A549 (cell line): ENCODE data around the gene THRA. TPM values are rescaled to one million over a fixed set of nuclear protein-coding genes. Genes with fewer than 3 reads are reported as not detected.

ENCODE experiments used
- ATAC-seq, 2 experiments: fragments of 200-7000 bp in 1 of 2; fragments of >200 bp in 1 of 2; cut with Nextera tagmentation in 1 of 2; cut with Tn5 transposase in 1 of 2; 3 replicates each; pipeline versions ENCODE4 v1.8.0 to v1.9.1; 2018 to 2020; ENCODE audit warnings: mild to moderate bottlenecking in 1 of 2, moderate library complexity in 1 of 2
- CTCF ChIA-PET: fragments of 300-600 bp; sonication (Branson Sonifier 250); formaldehyde crosslinking; extraction: SDS; loops from one replicate; lab custom pipeline; 2021; ENCODE audit warnings: antibody characterized with exemption, inconsistent platforms; lab: Yijun Ruan, JAX
- POLR2A ChIA-PET: fragments of 350-600 bp; formaldehyde crosslinking; extraction: SDS; loops from one replicate; lab custom pipeline; 2021; ENCODE audit warnings: antibody characterized with exemption, inconsistent platforms; lab: Yijun Ruan, JAX
- DNase-seq, 2 experiments: peaks; one replicate each; pipeline versions ENCODE4 v3.0.0 to v3.0.0-alpha.2; 2011 to 2016; ENCODE audit warnings: low read depth in 1 of 2, low spot score in 1 of 2
- FAIRE-seq: peaks from 2 replicates; lab custom pipeline; 2011; peaks lifted over from hg19 to GRCh38; lab: Jason Lieb, UNC
- H3K27ac ChIP-seq, 2 experiments: fragments of >200 bp; sonication (Bioruptor Twin); formaldehyde crosslinking; 3 replicates each; pipeline ENCODE4 v1.5.1; 2016 to 2017
- H3K4me1 ChIP-seq: fragments of >200 bp; sonication (Bioruptor Twin); formaldehyde crosslinking; 3 replicates; pipeline ENCODE4 v1.6.1; 2016
- H3K4me2 ChIP-seq: fragments of >200 bp; sonication (Bioruptor Twin); formaldehyde crosslinking; 3 replicates; pipeline ENCODE4 v1.6.1; 2016
- H3K4me3 ChIP-seq: fragments of >200 bp; sonication (Bioruptor Twin); formaldehyde crosslinking; 3 replicates; pipeline ENCODE4 v1.5.1; 2016
- H3K9me3 ChIP-seq: fragments of >200 bp; sonication (Bioruptor Twin); formaldehyde crosslinking; 3 replicates; pipeline ENCODE4 v1.6.1; 2016
- BHLHE40 ChIP-seq: IDR thresholded peaks from 2 replicates; pipeline ENCODE4 v1.6.1; 2012; ENCODE audit warnings: low read depth, low read length, inconsistent platforms
- CBX8 ChIP-seq: fragments of 200-600 bp; sonication (generic); IDR thresholded peaks from 2 replicates; pipeline ENCODE4 v1.6.1; 2016
- CEBPB ChIP-seq, 2 experiments: fragments of >200 bp in 1 of 2; sonication (Bioruptor Twin) in 1 of 2; formaldehyde crosslinking in 1 of 2; IDR thresholded peaks; 2 replicates each; pipeline ENCODE4 v1.6.1; 2012 to 2016
- EHMT2 ChIP-seq: fragments of 200-600 bp; sonication (generic); IDR thresholded peaks from 2 replicates; pipeline ENCODE4 v1.6.1; 2016; ENCODE audit warnings: antibody characterized with exemption, low read depth, mild to moderate bottlenecking, moderate library complexity
- EP300 ChIP-seq, 2 experiments: fragments of >200 bp; sonication (Bioruptor Twin); formaldehyde crosslinking; IDR thresholded peaks; 2 replicates in 1 of 2; 3 replicates in 1 of 2; pipeline ENCODE4 v1.6.1; 2016 to 2017
- ESRRA ChIP-seq: fragments of 150-350 bp; IDR thresholded peaks from 2 replicates; pipeline ENCODE4 v1.6.1; 2014; ENCODE audit warnings: mild to moderate bottlenecking, low read length, borderline replicate concordance
- FOSB ChIP-seq: fragments of 250-450 bp; sonication (Bioruptor Pico); IDR thresholded peaks from 2 replicates; pipeline ENCODE4 v1.5.0; 2020; ENCODE audit warnings: mild to moderate bottlenecking, moderate library complexity
- FOSL2 ChIP-seq, 2 experiments: fragments of 450-650 bp in 1 of 2; fragments of >200 bp in 1 of 2; sonication (Bioruptor Twin) in 1 of 2; formaldehyde crosslinking; IDR thresholded peaks; 2 replicates each; pipeline versions ENCODE4 v1.5.0 to v1.6.1; 2016 to 2020; ENCODE audit warnings: mild to moderate bottlenecking in 1 of 2, moderate library complexity in 1 of 2
- GATA3 ChIP-seq: IDR thresholded peaks from 2 replicates; pipeline ENCODE4 v1.6.1; 2012; ENCODE audit warnings: borderline replicate concordance
- HDAC2 ChIP-seq: fragments of 200-600 bp; sonication (generic); IDR thresholded peaks from 2 replicates; pipeline ENCODE4 v1.6.1; 2016
- HOXA7 ChIP-seq: fragments of 250-450 bp; sonication (Bioruptor Pico); IDR thresholded peaks from 2 replicates; pipeline ENCODE4 v1.5.0; 2020; ENCODE audit warnings: mild to moderate bottlenecking, moderate library complexity
- HOXB13 ChIP-seq: fragments of 250-450 bp; sonication (Bioruptor Pico); IDR thresholded peaks from 2 replicates; pipeline ENCODE4 v1.5.0; 2020; ENCODE audit warnings: low read depth, mild to moderate bottlenecking, moderate library complexity
- JUN ChIP-seq, 2 experiments: fragments of >200 bp; sonication (Bioruptor Twin); formaldehyde crosslinking; IDR thresholded peaks; 2 replicates in 1 of 2; 3 replicates in 1 of 2; pipeline ENCODE4 v1.6.1; 2016 to 2017
- MAFK ChIP-seq: fragments of 450-650 bp; IDR thresholded peaks from 2 replicates; pipeline ENCODE4 v1.6.1; 2014; ENCODE audit not compliant: partially characterized antibody
- MYC ChIP-seq: IDR thresholded peaks from 2 replicates; pipeline ENCODE4 v1.6.1; 2012; ENCODE audit warnings: mild to moderate bottlenecking, inconsistent platforms, low read length, improper control_type of control experiment, borderline replicate concordance
- RARB ChIP-seq: fragments of 250-450 bp; sonication (Bioruptor Pico); IDR thresholded peaks from 2 replicates; pipeline ENCODE4 v1.8.0; 2021; ENCODE audit warnings: mild to moderate bottlenecking, moderate library complexity
- RCOR1 ChIP-seq: fragments of 150-350 bp; IDR thresholded peaks from 2 replicates; pipeline ENCODE4 v1.6.1; 2014; ENCODE audit warnings: antibody characterized with exemption, low read length, low read depth
- SMC3 ChIP-seq: fragments of >200 bp; sonication (Bioruptor Twin); formaldehyde crosslinking; IDR thresholded peaks from 3 replicates; pipeline ENCODE4 v1.6.1; 2018; ENCODE audit warnings: inconsistent platforms
- SREBF2 ChIP-seq: fragments of 450-650 bp; IDR thresholded peaks from 2 replicates; pipeline ENCODE4 v1.6.1; 2014; ENCODE audit warnings: mild to moderate bottlenecking, moderate library complexity
- TFCP2L1 ChIP-seq: fragments of 250-450 bp; sonication (Bioruptor Pico); IDR thresholded peaks from 2 replicates; pipeline ENCODE4 v1.5.0; 2021; ENCODE audit warnings: mild to moderate bottlenecking
- ZFP36 ChIP-seq: fragments of 450-650 bp; IDR thresholded peaks from 2 replicates; pipeline ENCODE4 v1.6.1; 2014; ENCODE audit warnings: borderline replicate concordance; ENCODE audit not compliant: partially characterized antibody
- ZSCAN20 ChIP-seq: fragments of 250-450 bp; sonication (Bioruptor Pico); IDR thresholded peaks from 2 replicates; pipeline ENCODE4 v1.8.0; 2022; ENCODE audit warnings: mild to moderate bottlenecking, moderate library complexity
- WGBS: methylation state at CpG from one replicate; pipeline ENCODE4 v1.1.6; 2017; ENCODE audit errors: missing lambda C conversion rate; 5-methylcytosine and 5-hydroxymethylcytosine counted together
- polyA plus RNA-seq, 4 experiments: library from polyadenylated mRNA; depleted of rRNA in 3 of 4; stranded (reverse); fragments of >200 nt; fragmentation: RNase III in 1 of 4; extraction: RNeasy Plus Mini Kit Qiagen cat#74134 plus additional on column Dnase treatment in 1 of 4; gene quantifications; 2 replicates in 3 of 4; 3 replicates in 1 of 4; pipeline ENCODE4 v1.2.3, GENCODE V29; 2011 to 2017
- TF ChIP-seq, protein P1 (sequence below): IDR thresholded peaks from 2 replicates; pipeline ENCODE4 v1.6.1; 2012; ENCODE audit warnings: low read depth, borderline replicate concordance
- TF ChIP-seq, protein P2 (sequence below): fragments of >200 bp; sonication (Bioruptor Twin); formaldehyde crosslinking; IDR thresholded peaks from 2 replicates; pipeline ENCODE4 v1.6.1; 2016
- TF ChIP-seq, protein P3 (sequence below): fragments of 250-450 bp; sonication (Bioruptor Pico); IDR thresholded peaks from 2 replicates; pipeline ENCODE4 v1.5.0; 2020; ENCODE audit warnings: low read depth, mild to moderate bottlenecking, moderate library complexity
- TF ChIP-seq, protein P4 (sequence below): fragments of 150-350 bp; IDR thresholded peaks from 2 replicates; pipeline ENCODE4 v1.6.1; 2014; ENCODE audit warnings: low read depth, mild to moderate bottlenecking, low read length
- TF ChIP-seq, protein P5 (sequence below): IDR thresholded peaks from 2 replicates; pipeline ENCODE4 v1.6.1; 2012

Gene THRA
- polyA plus RNA-seq, 2 of the 4 experiments (the other 2 are of a cell fraction) = 20.1 to 22.5 TPM

DNA sequence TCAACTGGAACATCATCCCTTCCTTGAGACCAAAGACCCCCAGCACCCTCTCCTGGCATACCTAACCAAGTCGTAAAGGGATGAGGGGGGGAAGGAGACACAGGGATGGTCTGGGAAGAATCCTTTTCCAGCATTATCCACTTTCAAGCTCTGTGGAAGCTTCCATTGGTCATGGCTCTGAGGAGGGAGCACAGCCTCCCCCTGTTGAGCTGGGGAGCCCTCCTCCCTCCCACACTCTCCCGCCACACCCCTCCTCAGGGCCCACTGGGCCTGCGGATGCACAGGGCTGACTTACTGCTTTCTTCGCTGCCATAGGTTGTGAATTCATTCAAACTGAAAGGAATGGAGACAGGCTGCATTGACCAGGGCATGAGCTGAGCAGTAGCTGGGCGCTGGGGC is 35.2 kb upstream of the THRA start:
- CTCF ChIA-PET = interaction anchor here (0.6 to 23.2 kb wide), 51 partner anchors 12 to 281 kb away, joined by 3 to 625 read pairs (median 5); partner anchors contain the start of genes CASC3, CSF3, MED24 and NR1D1
- WGBS = 75% methylated on average over 5 of the region's 5 CpGs
- DNase-seq = no peak
- no peak for FAIRE-seq
- H3K4me1 ChIP-seq = peaks cover 17% of the 10 kb centered on the region
- H3K4me2 ChIP-seq = no peak overlapping the region
- H3K4me3 ChIP-seq = no peak overlapping the region
- POLR2A ChIA-PET = interaction anchor here (1.0 kb wide), 1 partner anchor 83 kb away, joined by 3 read pairs; no protein-coding TSS in a partner anchor
- no peak overlapping the region for H3K27ac ChIP-seq
- TF ChIP-seq, protein P1, sequence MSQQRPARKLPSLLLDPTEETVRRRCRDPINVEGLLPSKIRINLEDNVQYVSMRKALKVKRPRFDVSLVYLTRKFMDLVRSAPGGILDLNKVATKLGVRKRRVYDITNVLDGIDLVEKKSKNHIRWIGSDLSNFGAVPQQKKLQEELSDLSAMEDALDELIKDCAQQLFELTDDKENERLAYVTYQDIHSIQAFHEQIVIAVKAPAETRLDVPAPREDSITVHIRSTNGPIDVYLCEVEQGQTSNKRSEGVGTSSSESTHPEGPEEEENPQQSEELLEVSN = no peak
- no peak for TF ChIP-seq HOXB13 (CRISPR knock-in tag)
- no peak for TF ChIP-seq GATA3
- TF ChIP-seq MAFK = no peak
- TF ChIP-seq, protein P2, sequence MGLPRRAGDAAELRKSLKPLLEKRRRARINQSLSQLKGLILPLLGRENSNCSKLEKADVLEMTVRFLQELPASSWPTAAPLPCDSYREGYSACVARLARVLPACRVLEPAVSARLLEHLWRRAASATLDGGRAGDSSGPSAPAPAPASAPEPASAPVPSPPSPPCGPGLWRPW = no peak
- ATAC-seq = peak; percentile 18 to 20; a peak in 4 of 6 replicates
- H3K9me3 ChIP-seq = no peaks in the 10 kb centered on the region

DNA sequence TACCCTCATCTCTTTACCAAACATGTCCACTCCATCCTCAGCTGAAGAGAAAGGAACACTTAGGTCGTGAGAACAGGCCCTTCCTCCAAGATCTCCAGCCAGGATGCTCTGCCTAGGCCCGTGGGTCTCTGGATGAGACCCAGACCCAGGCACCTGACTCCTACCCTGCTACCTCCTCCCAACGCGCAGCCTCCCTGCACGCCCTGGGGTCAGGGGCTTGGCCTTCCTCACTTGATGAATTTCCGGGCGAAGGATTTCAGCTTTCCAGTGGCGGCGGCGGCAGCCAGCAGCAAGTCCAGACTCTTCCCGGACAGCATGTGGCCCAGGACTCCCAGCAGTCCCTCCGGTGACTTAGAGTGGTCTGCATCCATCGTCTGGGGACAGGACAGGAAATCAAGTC is 34.2 kb upstream of the THRA start:
- Histone ChIP-seq H3K9me3 (no peaks in the 10 kb centered on the region), H3K27ac (no peak overlapping the region), H3K4me1 (peaks cover 7% of the 10 kb centered on the region), H3K4me2 (no peak overlapping the region), H3K4me3 (no peak overlapping the region)
- TF ChIP-seq JUN (IDR thresholded peaks at IDR 0.05) (no peak), TFCP2L1 (CRISPR knock-in tag) (no peak), EHMT2 (no peak), HOXA7 (no peak), SMC3 (no peak), HDAC2 (no peak), ZFP36 (no peak)
- TF ChIP-seq, protein P3, sequence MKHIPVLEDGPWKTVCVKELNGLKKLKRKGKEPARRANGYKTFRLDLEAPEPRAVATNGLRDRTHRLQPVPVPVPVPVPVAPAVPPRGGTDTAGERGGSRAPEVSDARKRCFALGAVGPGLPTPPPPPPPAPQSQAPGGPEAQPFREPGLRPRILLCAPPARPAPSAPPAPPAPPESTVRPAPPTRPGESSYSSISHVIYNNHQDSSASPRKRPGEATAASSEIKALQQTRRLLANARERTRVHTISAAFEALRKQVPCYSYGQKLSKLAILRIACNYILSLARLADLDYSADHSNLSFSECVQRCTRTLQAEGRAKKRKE (CRISPR knock-in tag) = no peak
- TF ChIP-seq, protein P4, sequence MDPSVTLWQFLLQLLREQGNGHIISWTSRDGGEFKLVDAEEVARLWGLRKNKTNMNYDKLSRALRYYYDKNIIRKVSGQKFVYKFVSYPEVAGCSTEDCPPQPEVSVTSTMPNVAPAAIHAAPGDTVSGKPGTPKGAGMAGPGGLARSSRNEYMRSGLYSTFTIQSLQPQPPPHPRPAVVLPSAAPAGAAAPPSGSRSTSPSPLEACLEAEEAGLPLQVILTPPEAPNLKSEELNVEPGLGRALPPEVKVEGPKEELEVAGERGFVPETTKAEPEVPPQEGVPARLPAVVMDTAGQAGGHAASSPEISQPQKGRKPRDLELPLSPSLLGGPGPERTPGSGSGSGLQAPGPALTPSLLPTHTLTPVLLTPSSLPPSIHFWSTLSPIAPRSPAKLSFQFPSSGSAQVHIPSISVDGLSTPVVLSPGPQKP = no peak
- TF ChIP-seq, protein P5, sequence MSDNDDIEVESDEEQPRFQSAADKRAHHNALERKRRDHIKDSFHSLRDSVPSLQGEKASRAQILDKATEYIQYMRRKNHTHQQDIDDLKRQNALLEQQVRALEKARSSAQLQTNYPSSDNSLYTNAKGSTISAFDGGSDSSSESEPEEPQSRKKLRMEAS = no peak
- POLR2A ChIA-PET = interaction anchor here (1.0 to 1.1 kb wide), 2 partner anchors 72 to 82 kb away, joined by 3 read pairs; partner anchors contain the start of gene NR1D1
- CTCF ChIA-PET = interaction anchor here (0.7 to 23.2 kb wide), 19 partner anchors 11 to 156 kb away, joined by 3 to 625 read pairs (median 28); partner anchors contain the start of genes CSF3, MED24 and THRA
- DNase-seq (no peak), ATAC-seq (no peak), FAIRE-seq (no peak)
- WGBS = 97% methylated on average over 13 of the region's 13 CpGs

DNA sequence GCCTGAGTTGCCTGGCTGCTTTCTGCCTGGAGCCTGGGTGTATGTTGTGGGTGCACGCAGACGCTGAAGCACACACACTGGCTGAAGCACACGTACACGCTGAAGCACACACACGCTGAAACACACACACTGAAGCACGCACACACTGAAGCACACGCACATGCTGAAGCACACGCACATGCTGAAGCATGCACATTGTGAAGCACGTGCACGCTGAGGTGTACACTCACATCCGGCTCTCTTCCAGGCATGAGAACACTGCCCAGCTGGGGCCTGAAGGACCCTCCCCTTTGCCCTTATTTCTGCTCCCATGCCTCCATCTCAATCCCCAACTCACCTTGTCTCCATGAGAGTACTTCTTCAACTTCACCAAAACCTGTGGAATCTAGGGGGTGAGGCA is 31.1 kb upstream of the THRA start:
- DNase-seq (no peak), ATAC-seq (no peak), FAIRE-seq (no peak)
- Histone ChIP-seq H3K9me3 (no peaks in the 10 kb centered on the region), H3K4me1 (no peaks in the 10 kb centered on the region), H3K4me2 (no peak overlapping the region), H3K27ac (no peak overlapping the region)
- 92% methylated on average over 11 of the region's 11 CpGs for WGBS
- no peak for TF ChIP-seq CBX8
- no peak for TF ChIP-seq FOSL2 (IDR thresholded peaks at IDR 0.05)
- no peak for TF ChIP-seq FOSL2 (CRISPR knock-in tag; IDR thresholded peaks at IDR 0.05)
- TF ChIP-seq, protein P5 = no peak
- no peak for TF ChIP-seq JUN (IDR thresholded peaks at IDR 0.05)
- no peak for TF ChIP-seq ZFP36
- TF ChIP-seq BHLHE40 = no peak
- TF ChIP-seq EP300 (IDR thresholded peaks at IDR 0.05) = no peak
- no peak for TF ChIP-seq RCOR1
- no peak for TF ChIP-seq ZSCAN20 (CRISPR knock-in tag)
- no peak for TF ChIP-seq SREBF2
- TF ChIP-seq, protein P3 (CRISPR knock-in tag) = no peak
- TF ChIP-seq CEBPB (IDR thresholded peaks at IDR 0.05) = no peak
- no peak for TF ChIP-seq MYC
- TF ChIP-seq FOSB = no peak
- TF ChIP-seq, protein P2 = no peak
- no peak for TF ChIP-seq RARB (CRISPR knock-in tag)
- TF ChIP-seq HOXA7 = no peak
- TF ChIP-seq ESRRA = no peak
- TF ChIP-seq, all 56 proteins: peak for 0
- no peak overlapping the region for H3K4me3 ChIP-seq
- POLR2A ChIA-PET = no interaction called here
- CTCF ChIA-PET = interaction anchor here (0.9 to 23.2 kb wide), 9 partner anchors 9 to 136 kb away, joined by 3 to 625 read pairs (median 8); partner anchors contain the start of gene CSF3
